ENCODE measurements around the gene SIM2.

The SIM2 gene

GRCh38 chr21:36765229-36765628, 66.3 kb downstream of the SIM2 start:
- DNase-seq (ENCODE audit: low spot score): no peak

- no peak for DNase-seq (ENCODE audit: low spot score)
Measured at GRCh38 chr21:36766511-36766910, 67.6 kb downstream of the SIM2 start.

GRCh38 chr21:36767096-36767495, 68.2 kb downstream of the SIM2 start:
- DNase-seq (ENCODE audit: low spot score): no peak

DNA sequence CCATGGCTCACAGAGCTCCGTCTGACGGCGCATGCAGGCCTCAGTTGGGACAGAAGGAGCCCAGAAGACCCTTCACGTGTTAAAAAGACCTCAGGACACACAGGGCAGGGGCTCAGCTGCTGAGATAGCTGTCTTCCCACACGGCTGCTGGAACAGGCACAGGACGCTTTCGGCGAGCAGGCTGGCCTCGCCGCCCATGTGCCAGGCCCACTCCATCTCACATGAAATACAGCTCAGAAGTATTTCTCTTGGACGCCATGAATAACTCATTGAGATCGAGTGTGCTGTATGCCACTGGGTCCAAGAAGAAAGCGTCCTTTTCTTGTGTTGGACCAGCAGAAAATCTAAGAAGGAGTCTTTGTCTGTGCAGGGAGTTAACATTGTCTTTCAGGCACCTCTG, 69.6 kb downstream of the SIM2 start:
- no peak for DNase-seq (ENCODE audit: low spot score)

- DNase-seq (ENCODE audit: low spot score): peak; percentile 25
Measured at GRCh38 chr21:36769051-36769839, 70.3 kb downstream of the SIM2 start.

DNA sequence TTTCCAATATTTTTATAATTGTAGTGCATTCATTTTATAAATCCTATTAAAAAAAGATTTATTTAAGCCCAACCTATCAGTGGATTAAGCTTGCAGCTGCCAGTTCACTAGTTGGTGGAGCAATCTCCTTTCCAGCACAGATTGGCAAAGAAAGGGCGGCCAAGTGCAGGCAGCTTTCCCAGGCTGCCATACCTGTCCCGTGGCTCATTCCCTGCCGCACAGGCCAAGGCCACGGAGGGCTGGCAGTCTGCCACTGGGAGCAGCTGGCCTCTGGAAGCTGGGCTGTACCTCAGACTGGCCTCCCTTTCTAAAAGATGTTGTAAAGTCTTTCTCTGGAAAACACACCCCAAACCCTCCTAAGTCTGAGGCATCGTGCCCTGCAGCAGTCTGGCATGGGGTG, 74.2 kb downstream of the SIM2 start:
- no peak for DNase-seq (ENCODE audit: low spot score)

- DNase-seq (ENCODE audit: low spot score): no peak
Measured at GRCh38 chr21:36773995-36774394, 75.1 kb downstream of the SIM2 start.

GRCh38 chr21:36776981-36777617, 78.2 kb downstream of the SIM2 start:
- DNase-seq (ENCODE audit: low spot score): no peak

- DNase-seq (ENCODE audit: low spot score): no peak
Measured at GRCh38 chr21:36780861-36781260, 81.9 kb downstream of the SIM2 start.

DNA sequence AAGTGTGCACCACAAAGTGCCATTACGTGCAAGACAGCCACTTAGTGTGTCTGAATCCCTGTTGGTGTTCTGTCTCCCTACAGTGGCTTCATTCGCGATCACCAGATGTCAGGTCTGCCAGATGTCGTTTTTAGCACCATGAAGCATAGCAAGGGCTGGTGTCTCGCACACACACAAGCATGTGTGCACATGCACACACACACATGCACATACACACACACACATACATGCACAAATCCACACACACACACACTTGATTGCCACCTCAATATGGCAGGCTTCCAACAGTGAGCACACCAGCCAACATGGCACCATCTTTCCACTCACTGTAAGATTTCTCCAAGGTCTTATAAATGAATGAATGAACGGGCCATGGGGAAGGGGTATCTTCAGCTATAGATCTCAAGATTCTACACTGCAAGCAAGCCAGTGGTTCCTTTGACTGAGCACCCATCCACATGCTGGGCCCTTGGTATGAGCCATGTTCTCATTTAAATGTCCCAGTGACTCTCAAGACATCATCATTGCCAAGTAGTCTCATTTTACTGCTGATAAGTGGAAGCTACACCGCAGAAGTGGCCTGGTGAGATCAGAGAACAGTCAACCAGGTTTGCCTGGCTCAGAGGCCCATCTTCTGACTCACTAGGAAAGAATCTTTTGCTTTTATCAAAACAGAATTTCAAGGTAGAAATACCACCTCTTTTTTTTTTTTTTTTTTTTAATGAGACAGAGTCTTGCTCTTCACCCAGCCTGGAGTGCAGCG, 84.9 kb downstream of the SIM2 start:
- DNase-seq (ENCODE audit: low spot score): no peak

DNA sequence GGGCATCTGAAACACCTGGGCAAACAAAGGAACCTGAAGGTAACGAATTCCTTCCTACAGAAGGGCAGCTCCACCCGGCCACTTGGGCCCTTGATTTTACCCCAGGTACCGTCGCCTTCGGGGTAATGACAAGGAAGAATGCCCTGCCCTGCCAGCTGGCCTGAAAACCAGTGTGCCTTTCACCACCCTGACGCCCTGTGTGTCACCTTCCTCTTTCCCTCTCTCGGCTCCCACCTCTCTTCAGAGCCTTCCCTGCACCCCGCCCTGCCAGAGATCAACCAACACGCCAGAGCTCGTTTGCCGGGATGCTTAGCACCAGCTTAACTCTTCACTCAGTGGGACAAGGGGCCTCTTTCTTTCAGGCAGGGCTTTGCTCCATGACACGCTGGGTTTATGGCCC, 86.0 kb downstream of the SIM2 start:
- no peak for DNase-seq (ENCODE audit: low spot score)

DNA sequence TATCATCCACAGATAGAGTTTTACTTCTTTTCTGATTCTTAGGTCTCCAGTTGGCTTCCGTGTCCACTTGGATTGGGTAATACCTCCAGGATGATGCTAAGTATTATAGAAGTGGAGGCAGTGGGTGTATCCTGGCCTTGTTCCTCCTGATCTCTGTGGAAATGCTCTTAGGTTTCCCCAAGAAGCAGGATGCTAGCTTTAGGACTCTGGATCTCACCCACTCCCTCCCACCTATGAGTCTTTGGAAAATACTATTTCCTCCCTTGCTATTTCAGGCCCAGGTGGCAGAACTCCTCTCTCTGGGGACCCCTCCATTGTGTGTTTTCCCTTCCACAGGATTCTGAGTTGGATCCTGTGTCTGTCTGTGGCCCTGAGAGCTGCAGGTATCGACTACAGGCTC, 86.7 kb downstream of the SIM2 start:
- no peak for DNase-seq (ENCODE audit: low spot score)

GRCh38 chr21:36786186-36786585, 87.3 kb downstream of the SIM2 start:
- DNase-seq (ENCODE audit: low spot score): no peak

DNA sequence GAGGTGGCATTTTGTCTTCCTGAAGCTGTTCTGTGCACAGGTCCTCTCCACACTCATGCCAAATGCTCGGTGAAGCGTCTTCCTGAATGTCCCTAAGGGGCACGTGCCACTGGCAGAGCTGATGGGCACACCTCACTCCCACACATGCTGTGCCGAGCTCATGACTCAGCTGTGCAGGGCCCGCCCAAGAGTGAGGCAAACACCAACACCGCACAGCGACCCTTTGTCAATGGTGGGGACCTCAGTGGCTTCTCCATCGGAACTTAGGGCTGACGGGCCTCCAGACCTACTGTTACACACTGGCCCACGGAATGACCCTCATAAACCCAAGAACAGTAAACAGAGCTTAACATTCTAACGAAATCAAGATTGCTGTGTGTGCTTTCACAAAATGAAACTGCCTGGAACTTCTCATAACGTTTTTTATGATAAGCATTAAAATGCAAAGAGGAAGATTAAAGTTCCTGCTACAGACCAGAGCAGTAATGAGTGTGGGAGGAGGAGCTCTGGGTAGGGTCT, 89.3 kb downstream of the SIM2 start:
- DNase-seq (ENCODE audit: low spot score): peak; percentile 26

DNA sequence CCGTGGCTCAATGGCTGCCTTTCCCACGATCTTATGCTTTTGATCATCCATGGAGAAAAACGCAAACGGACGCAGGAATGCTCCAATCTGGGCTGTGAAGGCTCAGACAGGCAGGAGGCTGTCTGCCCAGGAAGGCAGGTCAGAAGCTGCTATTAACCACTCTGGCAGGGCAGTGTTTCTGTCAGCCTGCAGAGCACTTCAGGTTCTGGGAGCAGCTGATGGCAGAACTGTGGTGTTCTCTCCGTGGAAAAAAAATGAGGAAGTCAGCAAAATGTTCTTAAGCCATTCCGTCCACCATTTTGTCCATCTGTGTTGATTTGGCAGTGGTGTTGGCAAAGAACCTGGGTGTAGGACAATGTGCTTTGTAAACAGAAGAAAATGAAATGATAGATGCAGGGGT, 91.7 kb downstream of the SIM2 start:
- no peak for DNase-seq (ENCODE audit: low spot score)

- no peak for DNase-seq (ENCODE audit: low spot score)
Measured at GRCh38 chr21:36791180-36791579, 92.3 kb downstream of the SIM2 start.

DNA sequence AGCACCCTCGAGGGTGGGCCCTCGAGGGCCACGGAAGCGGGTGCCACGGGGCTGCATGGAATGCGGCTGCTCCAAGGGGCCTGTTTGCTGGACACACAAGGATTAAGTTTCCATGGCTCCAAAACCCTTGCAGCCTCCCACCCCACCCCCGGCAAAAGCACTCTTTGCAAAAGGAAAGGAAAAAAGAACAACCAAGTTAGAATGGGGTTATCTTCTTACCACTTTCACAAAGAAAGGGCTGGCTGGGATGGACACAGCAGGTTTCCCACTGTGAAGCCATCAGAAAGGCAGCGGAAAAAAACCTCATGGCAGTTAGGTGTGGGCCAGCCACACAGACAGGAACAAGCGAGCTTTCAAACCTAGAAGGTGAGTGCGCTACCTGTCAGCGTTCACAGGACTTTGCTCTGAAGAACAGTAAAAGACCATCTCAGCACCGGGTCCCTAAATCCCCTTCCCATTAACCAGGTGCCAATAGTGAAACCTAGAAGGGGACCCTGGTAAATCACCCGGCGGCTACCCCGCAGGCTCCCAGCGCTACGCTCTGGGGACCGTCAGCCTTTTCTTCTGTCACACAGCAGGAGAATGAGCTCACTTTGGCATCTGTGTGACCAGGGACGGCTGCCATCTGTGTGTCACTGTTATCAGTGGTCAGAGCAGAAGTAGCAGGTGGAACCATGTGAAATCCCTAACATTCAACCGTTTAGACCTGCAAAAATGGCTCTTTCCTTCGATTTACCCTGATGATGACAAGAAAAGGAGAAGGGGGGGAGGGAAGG, 93.0 kb downstream of the SIM2 start:
- DNase-seq (ENCODE audit: low spot score): no peak

GRCh38 chr21:36792505-36792967, 93.6 kb downstream of the SIM2 start:
- no peak for DNase-seq (ENCODE audit: low spot score)

GRCh38 chr21:36796070-36796469, 97.2 kb downstream of the SIM2 start:
- DNase-seq (ENCODE audit: low spot score): no peak

GRCh38 chr21:36798491-36798890, 99.6 kb downstream of the SIM2 start:
- DNase-seq (ENCODE audit: low spot score): no peak
